HS-5 (cell line): ENCODE measurements around the gene OR5AP2.
"Not testable (repeated sequence)": the region's sequence is repeated elsewhere in the genome, so short reads cannot be mapped to it uniquely, and the experiment has no call there.

Experiments used
- DNase-seq: peaks from one replicate; pipeline ENCODE4 v3.0.0-alpha.2; 2012; ENCODE audit warnings: low read depth

OR5AP2 gene

GRCh38 chr11:56642339-56642738, at the start of gene OR5AP2:
Gene OR5AP2, minus strand, starts transcription at chr11:56642439. Its CDS starts 0 bp downstream, at chr11:56642439.
- no peak for DNase-seq

GRCh38 chr11:56691179-56691578, 48.9 kb upstream of the OR5AP2 start:
- not testable (repeated sequence) for DNase-seq

GRCh38 chr11:56688554-56689100, 46.4 kb upstream of the OR5AP2 start:
- no peak for DNase-seq

GRCh38 chr11:56670984-56671383, 28.7 kb upstream of the OR5AP2 start:
- DNase-seq, result no peak

- no peak for DNase-seq
These were observed 21.1 kb upstream of the OR5AP2 start, which contains the start of gene OR5AR1 for GRCh38 chr11:56663386-56663785. Gene OR5AR1, plus strand, starts transcription at chr11:56663686. Its CDS starts 0 bp downstream, at chr11:56663686.

- DNase-seq, result no peak
These were observed 17.5 kb upstream of the OR5AP2 start for GRCh38 chr11:56659755-56660154.

GRCh38 chr11:56637500-56637899, 4.7 kb downstream of the OR5AP2 start:
- DNase-seq, result no peak

GRCh38 chr11:56636861-56637260, 5.4 kb downstream of the OR5AP2 start:
- DNase-seq, result no peak

- no peak for DNase-seq
These were observed 9.9 kb downstream of the OR5AP2 start for GRCh38 chr11:56632329-56632728.

GRCh38 chr11:56625946-56626345, 16.3 kb downstream of the OR5AP2 start:
- DNase-seq, result no peak

- peak; percentile 53 for DNase-seq
These were observed 17.6 kb downstream of the OR5AP2 start for GRCh38 chr11:56624661-56625110.

- DNase-seq, result no peak
These were observed 31.1 kb downstream of the OR5AP2 start for GRCh38 chr11:56611174-56611573.

- not testable (repeated sequence) for DNase-seq
These were observed 50.0 kb downstream of the OR5AP2 start for GRCh38 chr11:56592088-56592717.
